GM23248 (cell line): ENCODE results near the gene FAM200C. TPM values are rescaled to one million over a fixed set of nuclear protein-coding genes. Genes with fewer than 3 reads are reported as not detected.
A peak's percentile ranks its signal among the peaks of the same experiment; 100 is the strongest.

Source experiments
- DNase-seq: peaks from one replicate; pipeline ENCODE4 v3.0.0-alpha.2; 2015
- H2AFZ ChIP-seq: fragments of 200-600 bp; sonication (generic); 2 replicates; pipeline ENCODE4 v1.6.1; 2016; ENCODE audit warnings: antibody characterized with exemption
- H3F3A ChIP-seq: fragments of 200-600 bp; sonication (generic); 2 replicates; pipeline ENCODE4 v1.6.1; 2016; ENCODE audit warnings: mild to moderate bottlenecking, antibody characterized with exemption, mixed run types; ENCODE audit not compliant: insufficient read depth
- H3K27ac ChIP-seq: fragments of 200-600 bp; sonication (generic); 2 replicates; pipeline ENCODE4 v1.5.1; 2016; ENCODE audit warnings: mild to moderate bottlenecking
- H3K27me3 ChIP-seq: fragments of 200-600 bp; sonication (generic); replicated peaks from 2 replicates; pipeline ENCODE4 v1.6.1; 2016; ENCODE audit warnings: mild to moderate bottlenecking; ENCODE audit not compliant: insufficient read depth
- H3K36me3 ChIP-seq: fragments of 200-600 bp; sonication (generic); 2 replicates; pipeline ENCODE4 v1.6.1; 2016; ENCODE audit warnings: low read depth, mild to moderate bottlenecking
- H3K4me1 ChIP-seq: fragments of 200-600 bp; sonication (generic); 2 replicates; pipeline ENCODE4 v1.6.1; 2016; ENCODE audit warnings: mild to moderate bottlenecking; ENCODE audit not compliant: insufficient read depth
- H3K4me2 ChIP-seq: fragments of 200-600 bp; sonication (generic); one replicate; pipeline ENCODE4 v1.6.1; 2016; ENCODE audit warnings: mild to moderate bottlenecking; ENCODE audit not compliant: unreplicated experiment
- H3K4me3 ChIP-seq: fragments of 200-600 bp; sonication (generic); 2 replicates; pipeline ENCODE4 v1.5.1; 2016; ENCODE audit warnings: mild to moderate bottlenecking
- H3K79me2 ChIP-seq: fragments of 200-600 bp; sonication (generic); 2 replicates; pipeline ENCODE4 v1.6.1; 2016; ENCODE audit warnings: mild to moderate bottlenecking; ENCODE audit not compliant: insufficient read depth
- H3K9ac ChIP-seq: fragments of 200-600 bp; sonication (generic); 2 replicates; pipeline ENCODE4 v1.6.1; 2016; ENCODE audit warnings: mild to moderate bottlenecking
- H3K9me2 ChIP-seq: fragments of 200-600 bp; sonication (generic); 2 replicates; pipeline ENCODE4 v1.6.1; 2016; ENCODE audit warnings: mixed run types, mild to moderate bottlenecking, moderate library complexity; ENCODE audit not compliant: insufficient read depth
- H3K9me3 ChIP-seq: fragments of 200-600 bp; sonication (generic); one replicate; pipeline ENCODE4 v1.6.1; 2017; ENCODE audit warnings: low read depth
- H4K20me1 ChIP-seq: fragments of 200-600 bp; sonication (generic); 2 replicates; pipeline ENCODE4 v1.6.0; 2016; ENCODE audit not compliant: insufficient read depth
- EZH2 ChIP-seq: fragments of 200-600 bp; sonication (generic); IDR thresholded peaks from 2 replicates; pipeline ENCODE4 v1.6.1; 2018; ENCODE audit warnings: antibody characterized with exemption, mild to moderate bottlenecking; ENCODE audit not compliant: insufficient read depth, poor library complexity, severe bottlenecking
- EZH2phosphoT487 ChIP-seq: fragments of 200-600 bp; sonication (generic); IDR thresholded peaks from 2 replicates; pipeline ENCODE4 v1.6.1; 2018; ENCODE audit warnings: antibody characterized with exemption, moderate library complexity, mild to moderate bottlenecking, low read depth; ENCODE audit not compliant: insufficient read depth
- WGBS, 2 experiments: methylation state at CpG; one replicate each; pipeline ENCODE4 v1.1.6; 2015 to 2017; ENCODE audit warnings: low lambda C conversion rate in 2 of 2, low coverage in 1 of 2; ENCODE audit errors: missing lambda C conversion rate in 2 of 2; 5-methylcytosine and 5-hydroxymethylcytosine counted together
- in situ Hi-C: fragments of 300-500 bp; cut with MboI; formaldehyde crosslinking; loops from 2 replicates; pipeline ENCODE4 v1.15.0; 2020
- polyA plus RNA-seq: library from polyadenylated mRNA; unstranded; fragments of >200 nt; fragmentation: Nextera tagmentation; extraction: Ambion mirVana; gene quantifications from 2 replicates; pipeline ENCODE4 v1.2.1, GENCODE V29; 2016
- total RNA-seq: library from RNA; depleted of rRNA; stranded (reverse); fragments of >200 nt; shearing (Covaris generic); gene quantifications from 2 replicates; pipeline ENCODE4 v1.2.3, GENCODE V29; 2014

The FAM200C gene
- total and polyA plus RNA-seq, 2 experiments from 2014 or later: 2.8 to 3.6 TPM

- peak; percentile 99 for DNase-seq
- in situ Hi-C loops: no loop called here
- Histone ChIP-seq H3K36me3 (peaks cover 5% of the 10 kb centered on the region), H3K4me2 (peak within 1 kb of the TSS; percentile 96), H3K9me2 (no peaks in the 10 kb centered on the region), H3K9me3 (no peaks in the 10 kb centered on the region), H4K20me1 (no peaks in the 10 kb centered on the region), H3K9ac (peak within 1 kb of the TSS; percentile 97), H3F3A (peaks cover 14% of the 10 kb centered on the region), H3K27ac (peak within 1 kb of the TSS; percentile 86), H3K4me1 (peaks cover 36% of the 10 kb centered on the region), H3K4me3 (peak within 1 kb of the TSS; percentile 91), H3K79me2 (peaks cover 60% of the 10 kb centered on the region), H3K27me3 (no peaks in the 10 kb centered on the region), H2AFZ (peak within 1 kb of the TSS; percentile 86)
- 1% methylated on average over 48 of the region's 48 CpGs for WGBS, 2 experiments
- no peak for TF ChIP-seq EZH2
- no peak for TF ChIP-seq EZH2phosphoT487
Measured at GRCh38 chr5:160418561-160419457, 19.0 kb upstream of the FAM200C start, which contains the start of gene SLU7. Gene SLU7 (minus strand): TSS chr5:160419081. CDS start chr5:160415294, 3,787 bp downstream.

DNA sequence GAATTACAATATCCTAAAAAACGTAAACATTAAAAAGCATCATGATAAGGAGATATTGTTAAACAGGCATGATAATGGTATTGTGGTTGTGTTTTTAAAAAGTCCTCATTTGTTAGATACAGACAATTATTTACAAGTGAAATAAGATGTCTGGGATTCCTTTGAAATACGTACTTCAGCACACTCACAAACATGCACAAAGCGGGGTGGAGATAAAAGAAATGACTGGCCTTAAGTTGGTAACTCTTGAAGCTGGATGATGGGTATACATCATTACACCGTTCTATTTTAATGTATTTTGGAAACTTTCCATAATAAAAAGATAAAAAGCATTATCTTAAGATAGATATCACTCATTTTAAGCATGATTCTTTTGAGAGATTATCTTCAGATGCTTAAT lies 1.0 kb downstream of the FAM200C start:
- Histone ChIP-seq H3K79me2 (peaks cover 37% of the 10 kb centered on the region), H3K9me3 (no peaks in the 10 kb centered on the region), H3K9me2 (no peaks in the 10 kb centered on the region), H3K4me1 (peaks cover 22% of the 10 kb centered on the region), H4K20me1 (no peaks in the 10 kb centered on the region), H3K27ac (peak overlapping the region; percentile 93), H3K4me3 (peak overlapping the region; percentile 90), H3F3A (peaks cover 27% of the 10 kb centered on the region), H3K27me3 (no peaks in the 10 kb centered on the region), H3K9ac (peak overlapping the region; percentile 98), H2AFZ (peak overlapping the region; percentile 84), H3K4me2 (peak overlapping the region; percentile 96), H3K36me3 (peaks cover 21% of the 10 kb centered on the region; the same call in 1 of the 2 replicates)
- peak; percentile 57 for DNase-seq
- no peak for TF ChIP-seq EZH2
- no peak for TF ChIP-seq EZH2phosphoT487
- in situ Hi-C loops: no loop called here
- 23 to 29% methylated on average over 4 of the region's 4 CpGs for WGBS, 2 experiments

GRCh38 chr5:160397492-160397891 lies 2.4 kb downstream of the FAM200C start:
- Histone ChIP-seq H3F3A (peaks cover 27% of the 10 kb centered on the region), H3K4me3 (no peak overlapping the region), H3K27ac (no peak overlapping the region), H3K9me3 (no peaks in the 10 kb centered on the region), H3K9ac (no peak overlapping the region), H3K27me3 (no peaks in the 10 kb centered on the region), H3K4me2 (no peak overlapping the region), H3K36me3 (peaks cover 10% of the 10 kb centered on the region; the same call in 1 of the 2 replicates), H3K4me1 (peaks cover 22% of the 10 kb centered on the region), H4K20me1 (no peaks in the 10 kb centered on the region), H2AFZ (no peak overlapping the region), H3K9me2 (no peaks in the 10 kb centered on the region), H3K79me2 (peaks cover 37% of the 10 kb centered on the region)
- TF ChIP-seq EZH2: no peak
- TF ChIP-seq EZH2phosphoT487: no peak
- WGBS, 2 experiments: 95 to 100% methylated on average over 1 of the region's 1 CpG
- no peak for DNase-seq
- in situ Hi-C loops: no loop called here

DNA sequence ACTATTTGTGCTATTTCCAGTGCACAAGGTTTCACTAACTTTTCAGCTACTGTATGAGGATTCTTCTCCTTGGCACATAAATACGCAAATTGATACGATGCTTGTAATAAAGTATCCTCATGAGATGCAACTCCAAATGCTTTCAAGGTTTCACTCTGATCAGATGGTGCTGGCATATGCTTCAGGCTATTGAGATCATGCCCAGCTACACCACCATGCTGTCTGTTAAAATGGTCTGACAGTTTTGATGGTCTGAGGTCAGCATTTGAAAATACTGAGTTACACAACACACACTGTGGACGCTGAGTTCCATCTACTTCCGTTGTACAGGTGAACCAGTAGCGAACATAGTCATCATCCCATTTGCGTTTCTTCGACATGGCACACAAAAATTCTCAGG lies 4.7 kb downstream of the FAM200C start:
- Histone ChIP-seq H2AFZ (no peak overlapping the region), H3K9me2 (no peaks in the 10 kb centered on the region), H3K9ac (no peak overlapping the region), H3K4me3 (no peak overlapping the region), H3K36me3 (no peaks in the 10 kb centered on the region), H3K79me2 (peaks cover 37% of the 10 kb centered on the region), H3K27ac (no peak overlapping the region), H4K20me1 (no peaks in the 10 kb centered on the region), H3K4me2 (no peak overlapping the region), H3K9me3 (no peaks in the 10 kb centered on the region), H3K4me1 (peaks cover 19% of the 10 kb centered on the region), H3K27me3 (no peaks in the 10 kb centered on the region), H3F3A (peaks cover 8% of the 10 kb centered on the region; the same call in 1 of the 2 replicates)
- no peak for TF ChIP-seq EZH2phosphoT487
- TF ChIP-seq EZH2: no peak
- in situ Hi-C loops: no loop called here
- 75 to 76% methylated on average over 7 of the region's 7 CpGs for WGBS, 2 experiments
- no peak for DNase-seq
